BE2C (cell line): Measurements from ENCODE around the gene COL5A1.

Experiments
- DNase-seq: peaks from one replicate; pipeline ENCODE4 v3.0.0-alpha.2; 2020
- H3K27me3 ChIP-seq: fragments of 250-450 bp; sonication (Bioruptor Pico); 2 replicates; pipeline ENCODE4 v1.5.1; 2020; ENCODE audit warnings: mild to moderate bottlenecking
- H3K36me3 ChIP-seq: fragments of 250-450 bp; sonication (Bioruptor Pico); 2 replicates; pipeline ENCODE4 v1.5.1; 2020; ENCODE audit warnings: mild to moderate bottlenecking
- H3K4me1 ChIP-seq: fragments of 250-450 bp; sonication (Bioruptor Pico); 2 replicates; pipeline ENCODE4 v1.5.1; 2020
- H3K4me3 ChIP-seq: 2 replicates; pipeline ENCODE4 v1.5.1; 2011; ENCODE audit warnings: low read depth, low read length
- H3K9me3 ChIP-seq: fragments of 250-450 bp; sonication (Bioruptor Pico); 2 replicates; pipeline ENCODE4 v1.5.1; 2020
- TF ChIP-seq, protein P1 (sequence below): IDR thresholded peaks from 2 replicates; pipeline ENCODE4 v1.5.1; 2012; ENCODE audit warnings: mild to moderate bottlenecking, low read depth, low read length

Gene COL5A1

GRCh38 chr9:134863306-134863902 is 221.8 kb downstream of the COL5A1 start:
- DNase-seq: no peak
- Histone ChIP-seq H3K9me3 (no peaks in the 10 kb centered on the region; the same call in 1 of the 2 replicates), H3K4me3 (no peak overlapping the region), H3K27me3 (no peaks in the 10 kb centered on the region), H3K36me3 (no peaks in the 10 kb centered on the region), H3K4me1 (no peaks in the 10 kb centered on the region)
- TF ChIP-seq, protein P1, sequence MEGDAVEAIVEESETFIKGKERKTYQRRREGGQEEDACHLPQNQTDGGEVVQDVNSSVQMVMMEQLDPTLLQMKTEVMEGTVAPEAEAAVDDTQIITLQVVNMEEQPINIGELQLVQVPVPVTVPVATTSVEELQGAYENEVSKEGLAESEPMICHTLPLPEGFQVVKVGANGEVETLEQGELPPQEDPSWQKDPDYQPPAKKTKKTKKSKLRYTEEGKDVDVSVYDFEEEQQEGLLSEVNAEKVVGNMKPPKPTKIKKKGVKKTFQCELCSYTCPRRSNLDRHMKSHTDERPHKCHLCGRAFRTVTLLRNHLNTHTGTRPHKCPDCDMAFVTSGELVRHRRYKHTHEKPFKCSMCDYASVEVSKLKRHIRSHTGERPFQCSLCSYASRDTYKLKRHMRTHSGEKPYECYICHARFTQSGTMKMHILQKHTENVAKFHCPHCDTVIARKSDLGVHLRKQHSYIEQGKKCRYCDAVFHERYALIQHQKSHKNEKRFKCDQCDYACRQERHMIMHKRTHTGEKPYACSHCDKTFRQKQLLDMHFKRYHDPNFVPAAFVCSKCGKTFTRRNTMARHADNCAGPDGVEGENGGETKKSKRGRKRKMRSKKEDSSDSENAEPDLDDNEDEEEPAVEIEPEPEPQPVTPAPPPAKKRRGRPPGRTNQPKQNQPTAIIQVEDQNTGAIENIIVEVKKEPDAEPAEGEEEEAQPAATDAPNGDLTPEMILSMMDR: no peak

GRCh38 chr9:134863941-134864820 is 222.6 kb downstream of the COL5A1 start:
- Histone ChIP-seq H3K4me1 (no peaks in the 10 kb centered on the region), H3K27me3 (no peaks in the 10 kb centered on the region), H3K9me3 (no peaks in the 10 kb centered on the region; the same call in 1 of the 2 replicates), H3K4me3 (no peak overlapping the region), H3K36me3 (no peaks in the 10 kb centered on the region)
- DNase-seq: no peak
- TF ChIP-seq, protein P1: no peak

DNA sequence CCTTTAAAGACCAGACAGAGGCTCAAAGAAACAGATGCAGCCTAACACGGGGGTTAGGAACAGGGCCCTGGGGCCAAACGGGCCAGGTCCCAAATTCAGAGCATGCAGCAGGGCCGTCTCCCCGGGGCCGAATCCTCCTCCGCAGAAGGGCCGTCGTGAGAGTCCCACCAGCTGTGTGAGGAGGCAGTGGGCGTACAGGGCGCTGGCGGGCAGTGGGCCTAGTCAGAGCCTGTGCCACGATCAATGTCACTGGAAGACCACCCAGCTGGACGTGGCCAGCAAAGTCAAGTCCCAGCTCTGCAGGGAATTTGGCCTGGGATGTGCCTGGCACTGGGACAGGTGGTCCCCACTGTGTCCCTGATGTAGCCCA is 223.2 kb downstream of the COL5A1 start:
- no peaks in the 10 kb centered on the region; the same call in 1 of the 2 replicates for H3K9me3 ChIP-seq
- no peaks in the 10 kb centered on the region for H3K36me3 ChIP-seq

GRCh38 chr9:134867917-134868750 is 226.5 kb downstream of the COL5A1 start:
- Histone ChIP-seq H3K9me3 (no peaks in the 10 kb centered on the region), H3K4me1 (no peaks in the 10 kb centered on the region), H3K36me3 (no peaks in the 10 kb centered on the region), H3K27me3 (no peaks in the 10 kb centered on the region), H3K4me3 (no peak overlapping the region)
- DNase-seq: no peak
- TF ChIP-seq, protein P1: no peak

More for the DNA sequence above, 223.2 kb downstream of the COL5A1 start:
- DNase-seq: no peak
- no peaks in the 10 kb centered on the region for H3K27me3 ChIP-seq
- H3K4me3 ChIP-seq: no peak overlapping the region
- TF ChIP-seq, protein P1: no peak
- no peaks in the 10 kb centered on the region for H3K4me1 ChIP-seq

GRCh38 chr9:134868751-134869553 is 227.3 kb downstream of the COL5A1 start:
- TF ChIP-seq, protein P1: no peak
- H3K4me1 ChIP-seq: no peaks in the 10 kb centered on the region
- no peaks in the 10 kb centered on the region for H3K9me3 ChIP-seq
- no peaks in the 10 kb centered on the region for H3K36me3 ChIP-seq
- H3K27me3 ChIP-seq: no peaks in the 10 kb centered on the region
- DNase-seq: no peak
- H3K4me3 ChIP-seq: no peak overlapping the region
